Right cardiac atrium (tissue), 5 donors: ENCODE results near the gene KRTAP3-1. TPM values are rescaled to one million over a fixed set of nuclear protein-coding genes. Genes with fewer than 3 reads are reported as not detected.

ENCODE experiments used
- ATAC-seq, 2 donors: fragments of 200-7000 bp; cut with Tn5 transposase; one replicate each; pipeline versions ENCODE4 v1.8.0 to v1.9.1; 2020; ENCODE audit warnings: moderate library complexity in 2 of 2, mild to moderate bottlenecking in 1 of 2
- DNase-seq, 3 donors: peaks; one replicate each; pipeline ENCODE4 v3.0.0-alpha.2; 2020
- H3K27ac ChIP-seq: one replicate; pipeline ENCODE4 v1.5.1; 2013; ENCODE audit warnings: mild to moderate bottlenecking, low read length, control low read depth, moderate library complexity
- H3K27me3 ChIP-seq: one replicate; pipeline ENCODE4 v1.6.1; 2013; ENCODE audit not compliant: control insufficient read depth, insufficient read depth
- H3K4me1 ChIP-seq: one replicate; pipeline ENCODE4 v1.6.1; 2013; ENCODE audit warnings: low read length; ENCODE audit not compliant: control insufficient read depth, insufficient read depth
- H3K4me3 ChIP-seq: one replicate; pipeline ENCODE4 v1.5.1; 2013; ENCODE audit warnings: low read length, control low read depth
- H3K9me3 ChIP-seq: one replicate; pipeline ENCODE4 v1.6.1; 2013; ENCODE audit warnings: low read length; ENCODE audit not compliant: control insufficient read depth
- whole genome bisulfite sequencing: extraction: QIAGEN DNeasy Blood & Tissue Kit; methylation state at CpG from one replicate; pipeline ENCODE4 v1.1.7; 2013; 5-methylcytosine and 5-hydroxymethylcytosine counted together
- intact Hi-C, 4 donors: fragments of 100-400 bp; cut with DNase I; formaldehyde crosslinking; loops; one replicate each; pipeline versions ENCODE4 v1.11.0 to v1.14.0; 2022 to 2023
- polyA plus RNA-seq: library from polyadenylated mRNA; stranded (reverse); fragments of 200-250 nt; gene quantifications from one replicate; pipeline ENCODE4 v1.2.3, GENCODE V29; 2013
- total RNA-seq, 4 donors: library from RNA; stranded (reverse); fragmentation: NEBNext Ultra II Directional; extraction: Animal tissue kit (Norgen Biotek cat#: 25700); gene quantifications; one replicate each; pipeline ENCODE4 v1.2.1, GENCODE V29; 2021
- donor health status: healthy with polysubstance abuse.
- donor health status: DM: no; HTN: yes; CAD: no.
- donor health status: DM: no; HTN: no; CAD: no.
- donor health status: DM: no; HTN: yes; CAD: no; lungs with severe emphysema.
- donor health status: DM: yes; HTN: yes; CAD: no.

The KRTAP3-1 gene
- total and polyA plus RNA-seq, 5 donors, result not detected

GRCh38 chr17:40967582-40967981, 41.3 kb downstream of the KRTAP3-1 start:
- ATAC-seq (no peak), DNase-seq (no peak)
- intact Hi-C loops, result no loop called here
- Histone ChIP-seq H3K4me1 (no peaks in the 10 kb centered on the region), H3K27me3 (no peaks in the 10 kb centered on the region), H3K27ac (no peak overlapping the region), H3K4me3 (no peak overlapping the region), H3K9me3 (no peaks in the 10 kb centered on the region)
- 89% methylated on average over 1 of the region's 1 CpG for WGBS

DNA sequence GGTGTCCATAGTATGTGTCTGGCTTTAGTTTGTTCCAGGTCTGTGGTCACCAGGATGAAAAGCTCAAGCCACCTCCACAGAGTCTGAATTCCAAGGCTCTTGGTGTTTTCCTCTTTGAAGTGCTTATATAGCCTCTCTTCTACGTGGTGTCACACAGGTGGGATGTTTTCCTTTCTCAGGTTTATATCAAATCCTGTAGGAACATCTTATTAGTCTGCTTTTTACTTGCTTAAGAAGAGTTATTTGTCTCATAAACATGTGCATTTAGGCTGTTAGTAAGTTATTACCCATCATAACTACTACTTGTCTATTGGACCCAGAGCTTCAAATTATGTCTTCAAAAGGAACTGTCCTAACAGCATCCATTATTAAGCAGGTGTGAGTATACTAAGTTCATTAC, 42.1 kb downstream of the KRTAP3-1 start, which contains the start of gene KRT39:
TSS of gene KRT39 (minus strand) at position 101 of the 400 bp plus-strand sequence. CDS start at position 9, 92 bp downstream.
- intact Hi-C loops, result no loop called here
- no peaks in the 10 kb centered on the region for H3K27me3 ChIP-seq

DNA sequence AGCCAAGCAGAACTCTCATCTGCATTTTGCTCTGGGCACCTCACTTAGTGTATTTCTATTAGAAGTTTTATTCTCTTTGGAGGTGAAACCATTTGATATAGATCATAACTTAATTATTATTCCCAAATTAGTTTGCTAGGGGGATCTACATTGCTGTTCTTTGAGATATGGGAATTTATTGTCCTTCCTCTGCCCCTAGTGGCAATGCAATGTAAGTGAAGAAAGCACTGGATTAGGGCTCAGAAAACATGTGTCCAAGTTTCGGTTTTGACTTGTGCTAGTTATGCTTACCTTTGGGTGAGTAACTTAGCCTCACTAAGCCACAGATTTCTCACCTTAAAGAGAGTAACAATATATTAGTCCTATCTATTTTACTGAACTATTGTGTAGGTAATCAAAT, 45.1 kb downstream of the KRTAP3-1 start:
- ATAC-seq (no peak), DNase-seq (no peak)
- Histone ChIP-seq H3K27me3 (no peaks in the 10 kb centered on the region), H3K27ac (no peak overlapping the region), H3K4me3 (no peak overlapping the region), H3K9me3 (no peaks in the 10 kb centered on the region), H3K4me1 (no peaks in the 10 kb centered on the region)
- intact Hi-C loops, result no loop called here
- whole genome bisulfite sequencing, result 60% methylated on average over 1 of the region's 1 CpG

More for the DNA sequence above, 42.1 kb downstream of the KRTAP3-1 start, which contains the start of gene KRT39:
- Histone ChIP-seq H3K4me1 (no peaks in the 10 kb centered on the region), H3K27ac (no peak within 1 kb of the TSS), H3K4me3 (no peak within 1 kb of the TSS), H3K9me3 (no peaks in the 10 kb centered on the region)
- 62% methylated on average over 1 of the region's 1 CpG for WGBS
- no peak for ATAC-seq
- DNase-seq, result no peak

DNA sequence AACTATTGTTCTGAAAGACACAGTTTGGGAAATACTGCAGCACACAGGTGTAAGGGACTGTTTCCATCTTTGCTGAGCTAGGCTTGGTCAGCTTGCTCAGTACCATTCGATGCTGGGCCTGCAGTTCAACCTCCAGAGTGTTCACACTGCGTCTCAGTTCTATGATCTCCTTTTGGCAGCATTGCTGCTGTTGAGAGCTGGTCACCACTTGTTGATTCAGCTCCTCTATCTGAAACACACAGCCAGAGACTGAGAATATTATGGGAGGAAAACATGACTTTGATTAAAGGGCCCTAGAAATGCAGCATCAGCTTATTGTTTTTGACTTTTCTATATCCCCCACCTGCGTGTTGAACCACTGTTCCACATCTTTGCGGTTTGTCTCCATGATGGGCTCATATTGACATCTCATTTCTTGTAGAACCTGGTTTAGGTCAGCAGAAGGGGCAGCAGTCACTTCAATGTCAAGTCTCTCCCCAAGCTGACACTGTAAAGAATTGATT, 46.8 kb downstream of the KRTAP3-1 start:
- no peak overlapping the region for H3K27ac ChIP-seq
- WGBS, result 87% methylated on average over 4 of the region's 4 CpGs
- no peaks in the 10 kb centered on the region for H3K27me3 ChIP-seq
- intact Hi-C loops, result no loop called here
- ATAC-seq (no peak), DNase-seq (no peak)
- no peaks in the 10 kb centered on the region for H3K9me3 ChIP-seq
- H3K4me3 ChIP-seq, result no peak overlapping the region
- no peaks in the 10 kb centered on the region for H3K4me1 ChIP-seq

- H3K27ac ChIP-seq, result no peak overlapping the region
- no peaks in the 10 kb centered on the region for H3K9me3 ChIP-seq
- H3K4me1 ChIP-seq, result no peaks in the 10 kb centered on the region
- WGBS, result 84% methylated on average over 1 of the region's 1 CpG
- H3K4me3 ChIP-seq, result no peak overlapping the region
- intact Hi-C loops, result no loop called here
- ATAC-seq (no peak), DNase-seq (no peak)
- H3K27me3 ChIP-seq, result no peaks in the 10 kb centered on the region
Observed at GRCh38 chr17:40961591-40961990, 47.3 kb downstream of the KRTAP3-1 start.

- intact Hi-C loops, result no loop called here
- Histone ChIP-seq H3K27me3 (no peaks in the 10 kb centered on the region), H3K9me3 (no peaks in the 10 kb centered on the region), H3K4me3 (no peak overlapping the region), H3K27ac (no peak overlapping the region), H3K4me1 (no peaks in the 10 kb centered on the region)
- ATAC-seq (no peak), DNase-seq (peak in 1 of 3 donors; percentile 45)
- WGBS, result 42% methylated on average over 10 of the region's 10 CpGs
Observed at GRCh38 chr17:40960144-40960543, 48.8 kb downstream of the KRTAP3-1 start.

Other genes starting within 250 kb of the KRTAP3-1 start
Only the 30 nearest of the 37 such genes appear.
- gene KRT28, start 209.2 kb downstream of the KRTAP3-1 start, total RNA-seq, result not detected
- gene KRT28, start 209.2 kb downstream of the KRTAP3-1 start, polyA plus RNA-seq, result not detected
- 10 to 100 TPM; 65.8 to 79.5 (median 74.0) TPM for gene KRT10, start 186.5 kb downstream of the KRTAP3-1 start, total RNA-seq
- gene KRT10, start 186.5 kb downstream of the KRTAP3-1 start, polyA plus RNA-seq, result 71.8 TPM
- not detected for gene KRT12, start 141.9 kb downstream of the KRTAP3-1 start, total RNA-seq
- not detected for gene KRT12, start 141.9 kb downstream of the KRTAP3-1 start, polyA plus RNA-seq
- gene KRT20, start 123.9 kb downstream of the KRTAP3-1 start, total RNA-seq, result not detected
- gene KRT20, start 123.9 kb downstream of the KRTAP3-1 start, polyA plus RNA-seq, result 0.14 TPM
- gene KRT23, start 71.5 kb downstream of the KRTAP3-1 start, total RNA-seq, result not detected
- not detected for gene KRT23, start 71.5 kb downstream of the KRTAP3-1 start, polyA plus RNA-seq
- gene KRT39, start 42.2 kb downstream of the KRTAP3-1 start, total RNA-seq, result not detected
- not detected for gene KRT39, start 42.2 kb downstream of the KRTAP3-1 start, polyA plus RNA-seq
- gene KRT40, start 24.8 kb downstream of the KRTAP3-1 start, total RNA-seq, result not detected
- gene KRT40, start 24.8 kb downstream of the KRTAP3-1 start, polyA plus RNA-seq, result not detected
- gene KRTAP3-3, start 15.0 kb downstream of the KRTAP3-1 start, total RNA-seq, result not detected
- not detected for gene KRTAP3-3, start 15.0 kb downstream of the KRTAP3-1 start, polyA plus RNA-seq
- gene KRTAP3-2, start 9.2 kb downstream of the KRTAP3-1 start, total RNA-seq, result not detected
- not detected for gene KRTAP3-2, start 9.2 kb downstream of the KRTAP3-1 start, polyA plus RNA-seq
- gene KRTAP1-5, start 18.1 kb upstream of the KRTAP3-1 start, total RNA-seq, result not detected
- gene KRTAP1-5, start 18.1 kb upstream of the KRTAP3-1 start, polyA plus RNA-seq, result not detected
- not detected for gene KRTAP1-4, start 21.1 kb upstream of the KRTAP3-1 start, total RNA-seq
- not detected for gene KRTAP1-4, start 21.1 kb upstream of the KRTAP3-1 start, polyA plus RNA-seq
- gene KRTAP1-3, start 25.7 kb upstream of the KRTAP3-1 start, total RNA-seq, result not detected
- gene KRTAP1-3, start 25.7 kb upstream of the KRTAP3-1 start, polyA plus RNA-seq, result not detected
- gene KRTAP1-1, start 32.3 kb upstream of the KRTAP3-1 start, total RNA-seq, result not detected
- gene KRTAP1-1, start 32.3 kb upstream of the KRTAP3-1 start, polyA plus RNA-seq, result not detected
- gene KRTAP2-1, start 38.2 kb upstream of the KRTAP3-1 start, total RNA-seq, result not detected
- gene KRTAP2-1, start 38.2 kb upstream of the KRTAP3-1 start, polyA plus RNA-seq, result not detected
- gene KRTAP2-2, start 46.1 kb upstream of the KRTAP3-1 start, total RNA-seq, result not detected
- not detected for gene KRTAP2-2, start 46.1 kb upstream of the KRTAP3-1 start, polyA plus RNA-seq
- not detected for gene KRTAP2-3, start 51.0 kb upstream of the KRTAP3-1 start, total RNA-seq
- gene KRTAP2-3, start 51.0 kb upstream of the KRTAP3-1 start, polyA plus RNA-seq, result not detected
- not detected for gene KRTAP2-4, start 56.8 kb upstream of the KRTAP3-1 start, total RNA-seq
- not detected for gene KRTAP2-4, start 56.8 kb upstream of the KRTAP3-1 start, polyA plus RNA-seq
- not detected for gene KRTAP4-7, start 75.0 kb upstream of the KRTAP3-1 start, total RNA-seq
- not detected for gene KRTAP4-7, start 75.0 kb upstream of the KRTAP3-1 start, polyA plus RNA-seq
- gene KRTAP4-8, start 89.0 kb upstream of the KRTAP3-1 start, total RNA-seq, result not detected
- gene KRTAP4-8, start 89.0 kb upstream of the KRTAP3-1 start, polyA plus RNA-seq, result not detected
- gene KRTAP4-16, start 93.1 kb upstream of the KRTAP3-1 start, total RNA-seq, result not detected
- gene KRTAP4-16, start 93.1 kb upstream of the KRTAP3-1 start, polyA plus RNA-seq, result not detected
- not detected for gene KRTAP4-9, start 96.3 kb upstream of the KRTAP3-1 start, total RNA-seq
- gene KRTAP4-9, start 96.3 kb upstream of the KRTAP3-1 start, polyA plus RNA-seq, result not detected
- not detected for gene KRTAP4-11, start 109.2 kb upstream of the KRTAP3-1 start, total RNA-seq
- gene KRTAP4-11, start 109.2 kb upstream of the KRTAP3-1 start, polyA plus RNA-seq, result not detected
- gene KRTAP4-12, start 115.1 kb upstream of the KRTAP3-1 start, total RNA-seq, result not detected
- not detected for gene KRTAP4-12, start 115.1 kb upstream of the KRTAP3-1 start, polyA plus RNA-seq
- gene KRTAP4-6, start 131.4 kb upstream of the KRTAP3-1 start, total RNA-seq, result not detected
- gene KRTAP4-6, start 131.4 kb upstream of the KRTAP3-1 start, polyA plus RNA-seq, result not detected
- gene KRTAP4-5, start 140.7 kb upstream of the KRTAP3-1 start, total RNA-seq, result not detected
- not detected for gene KRTAP4-5, start 140.7 kb upstream of the KRTAP3-1 start, polyA plus RNA-seq
- not detected for gene KRTAP4-4, start 151.6 kb upstream of the KRTAP3-1 start, total RNA-seq
- gene KRTAP4-4, start 151.6 kb upstream of the KRTAP3-1 start, polyA plus RNA-seq, result not detected
- gene KRTAP4-3, start 159.1 kb upstream of the KRTAP3-1 start, total RNA-seq, result not detected
- not detected for gene KRTAP4-3, start 159.1 kb upstream of the KRTAP3-1 start, polyA plus RNA-seq
- not detected for gene KRTAP4-2, start 169.1 kb upstream of the KRTAP3-1 start, total RNA-seq
- not detected for gene KRTAP4-2, start 169.1 kb upstream of the KRTAP3-1 start, polyA plus RNA-seq
- gene KRTAP4-1, start 175.8 kb upstream of the KRTAP3-1 start, total RNA-seq, result not detected
- not detected for gene KRTAP4-1, start 175.8 kb upstream of the KRTAP3-1 start, polyA plus RNA-seq
- gene KRTAP9-1, start 180.8 kb upstream of the KRTAP3-1 start, total RNA-seq, result not detected
- not detected for gene KRTAP9-1, start 180.8 kb upstream of the KRTAP3-1 start, polyA plus RNA-seq